GF-D8 (cell line): ENCODE results near the gene CDKAL1.

Experiments used
- DNase-seq: peaks from one replicate; lab custom pipeline; 2025; lab: John Stamatoyannopoulos, UW

Gene CDKAL1

DNA sequence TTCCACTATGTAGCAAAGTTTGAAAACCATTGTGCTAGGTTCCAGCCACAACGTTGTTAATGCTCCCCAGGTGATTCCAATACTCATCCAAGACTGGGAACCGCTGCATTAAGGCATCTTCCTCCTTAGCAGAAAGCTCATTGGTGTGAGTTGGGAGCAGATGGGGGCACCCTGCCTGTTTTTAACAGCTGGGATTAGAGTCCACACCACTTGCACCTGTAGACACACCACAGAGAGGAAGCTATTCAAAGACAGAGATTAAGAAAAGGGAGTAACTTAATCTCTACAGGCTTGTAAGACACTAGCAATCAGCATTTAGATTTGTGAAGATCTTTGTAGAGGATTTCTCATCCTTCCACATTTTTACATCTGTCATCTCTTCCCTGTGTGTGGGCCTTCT, 725.4 kb downstream of the CDKAL1 start:
- DNase-seq = no peak

DNA sequence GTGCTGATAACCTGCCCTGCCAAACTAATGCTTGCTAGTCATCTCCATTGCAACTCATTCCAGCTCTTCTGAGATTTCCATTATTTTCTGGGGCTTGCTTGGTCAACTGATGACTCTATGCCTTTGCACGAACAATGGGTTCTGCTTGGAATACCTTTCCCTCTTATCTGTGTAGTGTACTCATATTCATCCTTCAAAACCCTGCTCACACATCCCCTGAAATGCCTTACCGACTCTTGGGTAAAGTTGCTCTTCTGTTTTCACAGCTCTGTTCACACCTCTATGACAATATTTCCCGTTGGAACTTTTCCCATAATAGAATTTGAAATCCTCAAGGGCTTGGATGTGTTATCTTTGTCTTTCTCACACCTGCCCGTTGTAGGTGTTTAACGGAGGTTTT, 728.2 kb downstream of the CDKAL1 start:
- no peak for DNase-seq

DNA sequence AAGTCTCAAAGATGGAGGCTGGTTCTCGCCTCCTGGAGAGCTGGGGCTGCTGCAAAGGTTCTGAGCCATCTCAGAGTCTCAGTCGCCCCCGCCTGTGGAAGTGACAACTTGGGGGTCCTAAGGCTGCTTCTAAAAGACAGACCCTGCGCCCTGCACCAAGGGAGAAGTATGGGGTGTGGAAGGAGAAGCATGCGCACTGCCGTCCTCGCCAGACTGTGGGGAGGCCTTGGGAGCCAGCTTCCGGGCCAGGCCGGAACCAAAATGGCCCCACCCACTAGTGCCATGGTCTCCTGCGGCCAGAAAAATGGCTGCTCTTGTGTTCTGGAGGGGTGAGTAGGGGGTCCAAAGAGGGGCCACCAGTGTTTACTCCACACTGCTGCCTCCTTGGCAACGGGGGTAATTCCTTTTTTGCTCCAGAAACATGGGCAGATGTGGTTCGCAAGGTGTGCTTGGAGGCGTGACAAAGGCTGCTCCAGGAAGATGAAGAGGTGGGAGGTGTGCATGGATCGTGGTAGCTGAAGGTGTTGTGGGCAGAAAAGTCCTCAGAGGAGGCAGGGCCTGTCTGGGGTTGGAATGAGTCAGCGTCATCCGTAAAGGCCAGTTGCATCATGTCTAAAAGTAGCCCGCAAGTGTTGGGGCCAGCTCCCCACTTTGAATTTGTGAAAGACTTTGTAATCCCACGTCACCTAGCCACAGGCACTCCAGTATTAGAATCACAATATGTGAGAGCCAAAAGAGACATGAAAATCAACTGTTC, 729.5 kb downstream of the CDKAL1 start:
- DNase-seq = no peak

DNA sequence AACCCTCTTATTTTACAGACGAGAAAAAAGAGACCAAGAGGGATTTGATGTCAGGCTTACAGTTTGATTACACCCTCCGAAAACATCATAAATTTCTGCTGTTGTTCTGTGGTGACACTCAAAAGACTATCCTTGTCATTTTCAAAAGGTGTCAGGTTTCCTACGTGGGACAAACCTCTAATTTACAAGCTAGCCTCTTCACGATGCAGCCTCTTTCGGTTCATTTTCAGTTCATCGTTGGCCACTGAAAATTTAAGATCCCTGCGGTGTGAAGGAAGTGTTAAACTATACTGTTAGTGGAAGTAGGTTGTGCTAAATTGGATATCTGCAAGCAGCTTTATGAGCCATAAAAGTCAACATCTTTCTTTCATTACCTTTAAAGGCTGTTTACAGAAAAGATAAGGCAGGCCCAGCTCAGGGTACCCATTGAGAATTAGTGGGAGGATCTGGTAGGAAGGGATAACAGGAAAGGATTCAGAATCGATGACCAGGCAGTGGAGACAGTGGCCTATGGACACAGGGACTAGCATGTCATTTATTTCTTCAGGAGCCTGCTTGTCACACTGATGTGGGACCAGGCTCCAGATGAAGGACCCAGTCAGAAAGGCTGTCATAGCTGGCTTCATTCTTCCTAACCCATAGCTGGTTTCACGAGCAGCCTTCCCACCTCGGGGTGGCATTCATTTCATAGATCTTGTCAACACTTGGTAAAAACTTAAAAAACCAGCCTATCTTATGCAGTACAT, 730.2 kb downstream of the CDKAL1 start:
- DNase-seq = no peak

DNA sequence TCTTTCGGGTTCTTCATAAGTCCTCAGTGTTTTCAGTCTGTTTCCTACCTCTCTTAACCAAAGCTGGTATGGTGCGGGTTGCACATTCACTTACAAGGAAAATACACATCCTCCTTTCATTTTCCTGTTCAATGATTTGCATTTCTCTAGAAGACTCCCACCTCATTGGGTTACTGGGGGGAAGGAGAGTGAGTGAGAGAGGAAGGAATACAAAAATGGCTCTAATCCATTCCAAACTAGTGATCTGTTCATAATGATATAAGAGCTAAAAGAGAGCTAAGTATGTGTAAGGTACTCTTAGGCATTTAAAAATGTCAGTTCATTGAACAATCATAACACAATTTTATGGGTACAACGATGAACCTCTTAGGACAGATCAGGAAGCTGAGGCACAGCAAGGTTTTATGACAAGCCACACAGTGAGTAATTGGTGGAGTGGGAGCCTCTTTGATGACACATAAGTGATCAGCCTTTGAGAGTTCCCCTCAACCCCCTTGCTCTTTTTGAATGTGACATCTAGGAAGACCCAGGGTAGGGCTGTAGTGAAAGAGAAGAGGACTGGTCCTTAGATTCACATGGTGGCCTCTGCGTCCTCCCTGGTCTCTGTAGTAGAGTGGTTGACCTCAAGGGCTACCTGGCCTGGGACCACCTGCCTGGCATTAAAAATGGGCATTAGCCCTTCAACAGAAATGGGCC, 730.9 kb downstream of the CDKAL1 start:
- no peak for DNase-seq

DNA sequence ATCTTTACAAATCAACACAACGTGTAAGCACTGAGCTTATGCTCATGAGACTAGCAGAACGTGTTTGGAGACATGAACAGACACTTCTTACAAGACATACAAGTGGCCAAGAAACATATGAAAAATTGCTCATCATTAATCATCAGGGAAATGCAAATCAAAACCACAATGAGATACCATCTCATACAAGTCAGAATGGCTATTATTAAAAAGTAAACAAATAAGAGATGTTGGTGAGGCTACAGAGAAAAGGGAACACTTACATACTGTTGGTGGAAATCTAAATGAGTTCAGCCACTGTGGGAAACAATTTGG, 731.4 kb downstream of the CDKAL1 start:
- DNase-seq = no peak

DNA sequence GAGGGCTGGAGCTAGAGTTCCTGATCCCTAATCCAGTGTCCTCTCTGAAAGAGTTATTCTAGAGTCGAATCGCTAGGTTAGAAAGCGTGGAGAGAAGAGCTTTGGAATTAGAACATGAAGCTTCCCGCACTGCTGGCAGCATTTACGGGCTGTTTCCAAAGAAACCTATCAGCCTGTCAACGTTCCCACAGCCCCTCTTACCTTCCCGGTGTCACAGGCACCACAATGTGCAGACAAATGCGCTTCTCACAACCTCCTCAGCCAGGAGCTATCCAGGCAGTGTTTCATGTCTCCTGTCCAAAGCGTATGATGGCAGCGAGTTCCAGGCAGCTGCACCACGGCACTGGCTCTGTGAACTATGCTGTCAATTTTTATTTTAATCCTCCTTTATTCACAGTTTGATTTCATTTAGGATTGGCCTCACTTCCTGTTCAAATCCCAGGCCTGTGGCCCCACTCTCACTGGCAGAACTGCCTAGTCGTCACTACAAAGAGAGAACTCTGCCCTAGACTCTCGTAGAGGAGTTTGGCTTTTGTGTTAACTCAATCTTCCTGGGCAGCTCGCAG, 736.5 kb downstream of the CDKAL1 start:
- no peak for DNase-seq

DNA sequence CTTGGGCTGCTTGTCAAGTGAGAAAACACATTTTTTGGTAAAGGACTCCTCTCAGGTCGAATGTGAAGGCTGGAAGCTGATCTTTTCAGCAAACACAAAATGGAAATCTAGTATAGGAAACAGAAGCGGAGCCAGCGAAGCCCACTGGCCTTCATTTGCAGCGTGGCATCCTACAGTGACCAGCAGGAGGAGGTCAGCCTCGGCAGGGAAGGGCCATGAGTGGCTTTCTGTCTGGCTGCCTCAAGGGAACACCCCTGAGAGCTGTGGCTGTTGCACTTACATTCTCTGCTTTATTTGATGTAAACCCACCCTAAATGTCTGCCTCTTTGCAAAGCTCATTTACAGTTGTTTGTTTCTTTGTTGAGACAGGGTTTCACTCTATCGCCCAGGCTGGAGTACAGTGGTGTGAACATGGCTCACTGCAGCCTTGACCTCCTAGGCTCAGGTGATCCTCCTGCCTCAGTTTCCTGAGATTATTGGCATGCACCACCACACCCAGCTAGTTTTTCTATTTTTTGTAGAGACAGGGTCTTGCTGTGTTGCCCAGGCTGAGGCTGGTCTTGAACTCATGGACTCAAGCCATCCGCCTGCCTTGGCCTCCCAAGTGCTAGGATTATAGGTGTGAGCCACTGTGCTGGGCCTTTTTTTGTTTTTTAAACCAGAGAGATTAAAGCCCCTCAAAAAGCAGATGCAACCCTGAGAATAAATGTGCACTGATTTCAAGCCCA, 737.3 kb downstream of the CDKAL1 start:
- no peak for DNase-seq

DNA sequence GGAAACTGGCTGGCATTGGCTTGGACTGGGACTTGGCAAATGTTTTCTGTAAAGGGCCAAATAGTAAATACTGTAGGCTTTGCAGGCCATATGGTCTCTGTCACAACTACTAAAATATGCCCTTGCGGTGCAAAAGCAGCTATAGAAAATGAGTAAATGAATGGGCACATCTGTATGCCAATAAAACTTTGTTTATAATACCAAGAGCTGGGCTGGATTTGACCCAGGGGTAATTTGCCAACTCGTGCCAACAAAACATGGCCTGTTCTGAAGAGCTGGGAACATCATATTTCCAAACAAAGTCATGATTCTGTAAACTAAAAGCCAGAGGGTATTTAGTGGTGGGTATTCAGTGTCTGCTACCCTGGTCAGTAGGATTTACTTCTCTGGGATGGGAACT, 739.2 kb downstream of the CDKAL1 start:
- DNase-seq = no peak

DNA sequence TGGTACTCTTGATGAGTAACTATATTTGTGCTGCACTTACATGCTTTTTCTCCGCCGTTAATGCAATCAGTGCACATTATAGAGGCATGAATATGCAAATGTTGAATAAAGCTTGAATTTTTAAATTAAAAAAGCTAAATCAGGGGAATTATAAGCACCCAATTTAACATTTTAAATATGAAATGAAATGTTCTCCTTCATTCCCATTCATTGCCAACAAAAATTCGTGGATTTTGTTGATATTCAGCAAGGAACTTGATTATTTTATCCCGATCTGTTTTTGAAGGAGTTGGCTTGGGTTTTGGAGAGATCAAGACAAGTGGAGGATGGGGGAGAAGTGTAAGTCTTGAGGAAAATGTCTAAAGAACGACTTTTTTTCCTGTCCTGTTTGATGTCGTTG, 740.6 kb downstream of the CDKAL1 start:
- no peak for DNase-seq

DNA sequence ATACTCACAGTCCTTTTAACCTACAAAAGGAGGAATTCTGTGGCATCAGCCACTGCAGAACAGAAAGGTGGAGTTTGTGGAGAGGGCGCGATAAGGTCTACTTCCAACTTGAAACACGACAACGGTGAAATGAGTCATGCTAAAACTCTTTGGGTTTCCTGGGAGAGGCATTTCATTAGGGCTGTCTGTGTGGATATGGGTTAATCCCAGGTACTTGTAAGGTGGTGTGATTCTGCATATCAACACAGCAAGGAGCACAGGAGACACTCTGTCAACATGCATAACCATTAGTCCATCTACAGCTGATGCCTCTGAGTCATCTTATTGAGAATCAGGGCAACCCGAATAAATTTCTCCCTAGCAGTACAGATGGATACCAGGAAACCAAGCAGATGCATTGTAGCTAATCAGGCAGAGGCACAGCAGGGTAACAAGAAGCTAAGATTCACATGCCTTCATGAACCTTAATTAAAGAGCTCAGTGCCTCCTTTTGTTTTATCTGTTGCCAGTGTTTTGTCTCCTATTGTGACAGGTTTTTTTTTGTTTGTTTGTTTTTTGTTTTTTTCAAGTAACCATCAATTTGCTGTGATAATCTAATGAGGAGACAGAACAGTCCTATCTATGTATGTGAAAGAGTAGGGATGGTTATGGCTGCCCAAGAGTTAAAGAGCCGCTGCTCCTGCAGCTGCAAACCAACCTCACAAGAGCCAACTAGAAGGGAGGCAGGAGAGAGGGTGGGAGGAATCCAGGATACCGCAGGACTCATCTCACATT, 743.5 kb downstream of the CDKAL1 start:
- DNase-seq = no peak

DNA sequence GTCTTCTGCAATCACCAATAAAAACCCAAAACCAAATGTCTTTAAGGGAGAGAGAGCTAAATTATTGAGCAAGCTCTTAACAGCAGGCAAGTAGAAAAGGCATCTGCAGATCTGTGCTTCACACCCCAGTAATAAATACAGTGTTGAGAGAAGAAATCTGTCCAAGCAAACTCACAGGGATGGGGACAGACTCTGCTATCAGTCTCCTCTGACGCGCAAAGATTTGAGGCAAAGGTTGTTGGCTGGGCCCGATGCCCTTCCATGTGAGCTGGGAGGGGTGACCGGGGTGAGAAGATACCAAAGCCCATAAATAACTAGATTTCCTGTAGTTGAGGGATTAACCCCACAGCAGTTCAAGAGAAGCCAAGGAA, 744.1 kb downstream of the CDKAL1 start:
- no peak for DNase-seq

DNA sequence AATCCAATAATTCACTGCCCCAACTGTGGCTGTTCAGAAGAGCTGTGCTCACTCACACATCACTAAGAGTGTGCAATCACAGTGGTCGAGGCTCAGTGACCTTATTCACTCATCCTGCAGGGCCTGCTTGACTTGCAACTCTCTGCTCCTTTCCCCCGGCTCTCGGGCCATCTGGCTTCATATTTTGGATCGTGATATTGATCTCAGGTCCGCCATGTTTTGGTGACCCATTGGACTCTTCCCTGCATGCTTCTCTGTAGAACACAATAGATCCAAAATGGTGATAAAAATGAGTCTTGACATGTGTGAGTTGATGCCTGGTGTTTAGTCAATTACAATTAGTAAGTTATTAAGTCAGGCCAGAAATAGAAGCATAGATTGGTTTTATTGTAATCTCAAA, 745.4 kb downstream of the CDKAL1 start:
- DNase-seq = no peak

DNA sequence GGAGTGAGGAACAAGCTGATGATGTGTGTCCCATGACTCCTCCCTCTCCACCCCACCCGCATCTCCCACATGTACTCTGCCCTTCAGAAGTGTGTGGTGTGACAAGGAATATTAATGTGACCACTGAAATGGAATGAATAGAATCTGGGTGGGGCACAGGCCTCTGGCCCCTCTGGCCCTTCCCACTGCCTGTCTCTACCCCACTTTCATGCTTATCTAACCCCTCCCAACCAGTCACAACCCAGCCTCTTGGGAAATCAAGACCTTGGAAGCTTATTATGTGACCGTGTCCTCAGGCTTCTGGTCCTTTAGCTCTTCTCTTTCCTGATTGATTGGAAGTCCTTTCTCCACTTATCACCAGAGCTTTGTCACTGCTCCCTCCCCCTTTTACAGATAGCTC, 747.1 kb downstream of the CDKAL1 start:
- no peak for DNase-seq
